K562 treated with DMSO at 1 percent for 24 hours (cell line): ENCODE data around the gene PCYT2. TPM values are rescaled to one million over a fixed set of nuclear protein-coding genes. Genes with fewer than 3 reads are reported as not detected.

ENCODE experiments used
- total RNA-seq: library from RNA; unstranded; fragments of 300-600 nt; gene quantifications from 2 replicates; pipeline ENCODE4 v1.2.3, GENCODE V29; 2022; ENCODE audit warnings: low read depth; ENCODE audit not compliant: insufficient read depth

PCYT2 gene
- total RNA-seq = 51.5 and 62.4 TPM in 2 replicates

GRCh38 chr17:81911277-81911961, at the start of gene PCYT2:
Gene PCYT2, minus strand, starts transcription at chr17:81911399. Its CDS starts 44 bp downstream, at chr17:81911355.

DNA sequence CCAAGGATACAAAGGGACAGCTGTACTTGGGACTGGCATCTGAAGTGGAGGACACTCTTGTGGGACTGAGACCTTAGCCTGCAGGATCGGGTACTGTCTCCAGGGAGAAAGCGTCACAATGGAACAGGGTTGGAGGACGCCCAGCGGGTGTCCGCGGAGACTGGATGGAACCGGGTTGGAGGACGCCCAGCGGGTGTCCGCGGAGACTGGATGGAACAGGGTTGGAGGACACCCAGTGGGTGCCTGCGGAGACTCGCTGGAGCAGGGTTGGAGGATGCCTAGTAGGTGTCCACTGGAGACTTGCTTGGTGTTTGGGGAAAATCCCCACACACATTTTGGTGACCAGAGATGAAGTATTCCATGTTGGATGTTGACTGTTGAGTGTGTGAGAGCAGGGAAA, 36.0 kb upstream of the PCYT2 start, which contains the start of gene MYADML2:
Gene MYADML2, minus strand, starts transcription at position 45 of the 400 bp plus-strand sequence. CDS start 5,492 bp downstream, outside the sequence.

GRCh38 chr17:81927653-81928543, 16.7 kb upstream of the PCYT2 start, which contains the start of gene MAFG:
Gene MAFG, minus strand, starts transcription at chr17:81927735. Its CDS starts 4,550 bp downstream, at chr17:81923185.

DNA sequence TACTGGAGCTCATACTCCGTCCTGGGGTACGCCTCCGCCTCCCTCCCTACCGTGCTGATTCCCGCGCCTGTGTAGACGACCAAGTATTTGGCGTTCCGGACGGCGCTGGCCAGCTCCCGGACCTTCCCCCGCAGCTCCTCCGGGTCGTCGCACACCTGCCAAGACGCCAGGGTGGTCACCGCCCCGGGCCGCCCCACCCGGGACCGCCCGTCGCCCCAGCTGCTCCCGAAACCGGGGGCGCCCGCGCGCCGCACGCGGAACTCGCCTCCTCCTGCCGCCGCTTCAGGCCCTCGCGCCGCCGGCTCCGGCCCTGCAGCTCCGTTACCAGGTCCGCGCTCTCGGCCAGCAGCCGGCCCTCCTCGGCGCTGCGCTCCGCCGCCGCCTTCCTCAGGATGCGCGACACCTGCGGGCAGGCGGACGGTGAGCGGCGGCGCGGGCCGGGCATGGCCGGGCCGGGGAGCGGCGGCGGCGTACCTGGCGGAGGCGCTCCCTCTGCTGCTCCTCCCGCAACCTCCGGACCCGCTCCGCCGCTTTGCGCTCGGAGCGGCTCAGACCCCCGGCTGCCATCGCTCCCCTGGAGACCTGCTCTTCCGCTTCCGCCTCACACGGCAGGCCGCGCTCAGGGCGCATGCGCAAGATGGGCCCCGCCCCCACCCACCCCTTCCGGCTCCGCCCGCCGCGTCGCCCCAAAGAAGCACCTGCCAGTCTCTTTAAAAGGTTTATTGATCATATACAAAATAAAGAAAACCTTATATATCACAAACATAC, 6.5 kb upstream of the PCYT2 start, which contains the start of gene SIRT7:
Gene SIRT7, minus strand, starts transcription at position 612 of the 768 bp plus-strand sequence. Its CDS starts 45 bp downstream, at position 567.

GRCh38 chr17:81902023-81902652, 9.1 kb downstream of the PCYT2 start, which contains the start of gene NPB:
Gene NPB, plus strand, starts transcription at chr17:81902238. Its CDS starts 40 bp downstream, at chr17:81902278.

DNA sequence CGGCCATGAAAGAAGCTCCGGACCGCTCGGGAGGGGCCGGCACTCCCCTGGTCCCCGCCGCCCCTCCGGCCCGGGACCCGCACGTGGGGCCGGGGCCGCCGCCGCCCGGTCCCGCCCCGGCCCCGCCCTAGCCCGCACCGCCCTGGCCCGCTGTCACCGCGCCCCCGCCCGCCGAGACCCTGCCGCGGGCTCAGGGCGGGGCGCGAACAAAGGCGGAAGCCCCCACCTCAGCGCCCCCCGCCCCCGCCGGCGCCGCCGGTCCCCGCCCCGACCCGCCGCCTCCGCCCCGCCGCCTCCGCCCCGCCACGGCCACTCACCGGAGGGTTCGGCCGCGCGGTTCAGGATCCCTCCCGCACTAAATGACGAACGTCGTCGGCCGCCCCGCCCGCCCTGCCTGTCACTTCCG, 40.2 kb downstream of the PCYT2 start, which contains the start of gene ARHGDIA:
Gene ARHGDIA, minus strand, starts transcription at position 357 of the 406 bp plus-strand sequence. CDS start 1,407 bp downstream, outside the sequence.

GRCh38 chr17:81859906-81860755, 51.1 kb downstream of the PCYT2 start, which contains the start of gene P4HB:
Gene P4HB, minus strand, starts transcription at chr17:81860535. Its CDS starts 64 bp downstream, at chr17:81860471.

Other genes starting within 250 kb of the PCYT2 start
- 131 and 152 TPM in 2 replicates for gene OXLD1, start 244.8 kb downstream of the PCYT2 start, total RNA-seq
- 38.7 and 44.1 TPM in 2 replicates for gene CCDC137, start 244.7 kb downstream of the PCYT2 start, total RNA-seq
- gene ARL16, start 227.6 kb downstream of the PCYT2 start, total RNA-seq = 23.5 and 24.0 TPM in 2 replicates
- gene HGS, start 227.4 kb downstream of the PCYT2 start, total RNA-seq = 113 and 135 TPM in 2 replicates
- 103 and 127 TPM in 2 replicates for gene MRPL12, start 208.0 kb downstream of the PCYT2 start, total RNA-seq
- gene SLC25A10, start 199.1 kb downstream of the PCYT2 start, total RNA-seq = 86.5 and 86.6 TPM in 2 replicates
- not detected in 2 replicates for gene GCGR, start 107.2 kb downstream of the PCYT2 start, total RNA-seq
- gene MCRIP1, start 78.1 kb downstream of the PCYT2 start, total RNA-seq = 252 and 259 TPM in 2 replicates
- 1.0 TPM in 1 of 2 replicates, not detected in the other for gene PPP1R27, start 76.3 kb downstream of the PCYT2 start, total RNA-seq
- gene P4HB, start 50.9 kb downstream of the PCYT2 start, total RNA-seq = 656 and 712 TPM in 2 replicates
- gene ARHGDIA, start 40.1 kb downstream of the PCYT2 start, total RNA-seq = 324 and 357 TPM in 2 replicates
- 140 and 157 TPM in 2 replicates for gene ALYREF, start 19.8 kb downstream of the PCYT2 start, total RNA-seq
- gene ANAPC11, start 19.7 kb downstream of the PCYT2 start, total RNA-seq = 618 and 662 TPM in 2 replicates
- 3.9 and 5.7 TPM in 2 replicates for gene NPB, start 9.2 kb downstream of the PCYT2 start, total RNA-seq
- 49.3 and 56.8 TPM in 2 replicates for gene SIRT7, start 6.8 kb upstream of the PCYT2 start, total RNA-seq
- gene MAFG, start 16.3 kb upstream of the PCYT2 start, total RNA-seq = 57.8 and 60.4 TPM in 2 replicates
- 194 and 235 TPM in 2 replicates for gene PYCR1, start 25.9 kb upstream of the PCYT2 start, total RNA-seq
- gene MYADML2, start 35.8 kb upstream of the PCYT2 start, total RNA-seq = not detected in 2 replicates
- 6.4 and 9.9 TPM in 2 replicates for gene NOTUM, start 49.8 kb upstream of the PCYT2 start, total RNA-seq
- 43.2 and 43.6 TPM in 2 replicates for gene ASPSCR1, start 66.2 kb upstream of the PCYT2 start, total RNA-seq
- 146 and 169 TPM in 2 replicates for gene CENPX, start 111.5 kb upstream of the PCYT2 start, total RNA-seq
- gene LRRC45, start 111.9 kb upstream of the PCYT2 start, total RNA-seq = 14.3 and 16.2 TPM in 2 replicates
- gene RAC3, start 120.3 kb upstream of the PCYT2 start, total RNA-seq = 64.4 and 76.8 TPM in 2 replicates
- gene DCXR, start 126.3 kb upstream of the PCYT2 start, total RNA-seq = 391 and 415 TPM in 2 replicates
- gene RFNG, start 140.4 kb upstream of the PCYT2 start, total RNA-seq = 33.5 and 41.3 TPM in 2 replicates
- 156 and 180 TPM in 2 replicates for gene GPS1, start 140.5 kb upstream of the PCYT2 start, total RNA-seq
- 220 and 240 TPM in 2 replicates for gene DUS1L, start 154.4 kb upstream of the PCYT2 start, total RNA-seq
- 161 and 174 TPM in 2 replicates for gene FASN, start 186.8 kb upstream of the PCYT2 start, total RNA-seq